HG03354 (cell line): ENCODE results near the gene FAM187B.

Source experiments
- ATAC-seq: cut with Tn5 transposase; IDR thresholded peaks from one replicate; pipeline ENCODE4 v1.9.1; 2021; ENCODE audit warnings: mild to moderate bottlenecking; ENCODE audit not compliant: unreplicated experiment, poor library complexity, severe bottlenecking

The FAM187B gene

DNA sequence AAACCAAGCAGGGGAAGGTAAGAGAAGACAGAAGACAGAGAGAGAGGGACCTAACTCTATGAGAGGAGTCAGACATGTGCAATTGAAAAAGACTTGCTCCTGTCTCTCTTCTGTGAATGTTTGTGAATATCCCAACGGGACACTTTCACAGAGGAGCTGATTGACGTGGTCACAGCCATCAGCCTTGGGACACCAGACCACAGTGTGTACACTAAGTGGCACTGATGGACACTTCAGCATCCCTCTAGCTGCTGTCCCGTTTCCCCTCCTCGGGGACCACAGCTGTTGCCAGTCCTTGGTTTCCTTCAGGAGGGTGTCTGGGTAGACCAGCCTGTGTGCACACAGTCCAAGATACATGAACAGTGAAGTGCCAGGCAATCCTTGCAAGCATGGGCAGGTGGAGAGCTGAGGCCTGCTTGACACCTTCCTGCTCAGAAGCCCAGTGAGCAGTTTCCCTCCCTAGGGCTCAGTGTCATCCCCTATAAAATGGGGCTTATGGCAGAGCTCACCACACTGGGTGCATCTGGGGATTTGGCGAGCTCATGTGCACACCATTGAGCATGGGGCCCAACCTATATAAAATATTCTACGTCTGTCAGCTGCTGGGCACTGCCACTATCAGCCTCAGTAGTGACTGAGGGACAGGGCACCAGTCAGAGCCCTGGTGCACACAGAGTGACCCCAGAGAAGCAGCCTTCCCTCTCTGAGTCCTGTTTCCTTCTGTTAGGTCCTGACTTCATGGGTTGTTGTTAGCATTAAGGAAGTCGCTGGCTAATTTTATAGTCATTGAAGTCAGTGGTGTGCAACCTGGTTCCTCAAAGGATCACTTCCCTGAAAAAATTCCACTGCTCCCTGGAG lies 36.0 kb upstream of the FAM187B start:
- ATAC-seq = no peak

DNA sequence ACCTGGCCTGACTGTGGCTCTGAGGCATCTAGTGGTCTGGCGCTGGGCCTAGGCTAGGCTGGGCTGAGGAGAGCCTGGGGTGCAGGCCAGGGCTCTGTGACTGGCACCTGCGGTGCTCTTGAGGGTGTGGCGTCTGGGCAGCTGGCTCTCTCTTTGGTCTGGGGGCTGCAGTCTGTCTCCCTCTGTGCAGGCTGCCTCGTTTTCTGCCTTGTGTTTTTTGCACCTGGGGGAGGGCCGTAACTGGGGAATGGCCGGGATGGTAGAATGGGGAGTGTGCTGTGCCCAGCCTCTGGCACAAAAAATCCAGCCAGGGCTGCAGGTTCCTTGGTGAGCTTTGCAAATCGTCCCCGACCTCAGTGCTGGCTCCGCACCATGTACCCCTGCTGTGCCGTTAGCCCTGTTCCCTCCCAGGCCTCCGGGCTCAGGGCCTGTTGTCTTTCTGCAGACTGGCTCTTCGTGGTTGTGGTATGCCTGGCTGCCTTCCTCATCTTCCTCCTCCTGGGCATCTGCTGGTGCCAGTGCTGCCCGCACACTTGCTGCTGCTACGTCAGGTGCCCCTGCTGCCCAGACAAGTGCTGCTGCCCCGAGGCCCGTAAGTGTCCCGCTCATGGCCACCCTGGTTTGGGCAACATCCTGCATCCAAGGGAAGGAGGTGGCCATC lies 33.7 kb upstream of the FAM187B start:
- ATAC-seq = no peak

- no peak for ATAC-seq
Measured at GRCh38 chr19:35261356-35262100, 33.0 kb upstream of the FAM187B start.

DNA sequence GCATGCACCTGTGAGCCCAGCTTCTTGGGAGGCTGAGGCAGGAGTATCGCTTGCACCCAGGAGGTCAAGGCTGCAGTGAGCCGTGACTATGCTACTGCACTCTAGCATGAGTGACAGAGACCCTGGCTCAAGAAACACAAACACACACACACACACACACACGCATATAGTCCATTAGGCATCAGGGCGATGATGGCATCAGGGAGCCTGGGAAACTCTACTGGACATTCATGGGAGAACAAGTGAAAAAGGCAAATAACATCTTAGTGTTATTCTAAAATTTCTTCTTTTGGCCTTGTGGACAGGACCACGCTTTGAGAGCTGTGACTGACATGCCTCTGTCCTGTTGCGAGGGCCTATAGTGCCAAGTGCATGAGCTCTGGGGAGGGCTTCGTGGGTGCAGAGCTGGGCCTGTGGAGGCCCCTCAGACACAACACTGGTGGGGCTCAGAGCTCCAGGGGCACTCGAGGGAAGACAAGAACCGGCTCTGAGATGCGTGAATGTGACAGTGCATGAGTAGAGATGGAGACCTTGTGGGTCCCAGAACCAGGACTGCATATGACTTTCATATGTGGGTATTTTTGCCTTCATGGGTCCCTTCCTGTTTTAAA lies 32.3 kb upstream of the FAM187B start:
- no peak for ATAC-seq

DNA sequence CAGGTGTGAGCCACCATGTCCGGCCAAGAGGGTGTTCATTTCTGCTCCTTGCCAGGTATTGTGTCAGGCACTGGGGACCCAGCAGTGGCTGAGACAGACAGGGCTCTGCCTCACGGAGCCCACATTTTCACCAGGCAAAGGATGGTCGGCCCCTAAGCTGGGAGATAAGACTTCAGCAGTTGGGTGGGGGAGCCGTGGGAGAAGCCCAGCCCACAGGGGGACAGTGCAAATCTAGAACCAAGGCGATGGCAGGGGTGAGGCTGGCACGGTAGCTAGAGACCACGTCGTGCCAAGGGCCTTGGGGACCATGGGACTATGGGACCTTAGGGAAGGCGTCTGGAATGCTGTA lies 28.5 kb upstream of the FAM187B start:
- no peak for ATAC-seq

DNA sequence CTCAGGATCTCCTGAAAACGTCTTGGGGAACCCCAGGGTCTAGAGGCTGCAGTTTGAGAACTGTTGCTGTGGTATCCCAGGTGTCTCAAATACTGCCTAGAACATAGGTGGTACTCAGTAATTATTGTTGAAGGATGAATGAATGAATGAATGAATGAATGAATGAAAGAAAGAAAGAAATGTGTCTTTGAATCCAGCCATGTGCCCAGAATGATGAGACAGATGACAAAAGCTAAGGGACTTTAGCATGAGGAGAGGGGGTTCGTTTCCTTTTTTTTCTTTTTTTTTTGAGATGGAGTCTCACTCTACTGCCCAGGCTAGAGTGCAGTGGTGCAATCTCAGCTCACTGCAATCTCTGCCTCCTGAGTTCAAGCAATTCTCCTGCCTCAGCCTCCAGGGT lies 28.0 kb upstream of the FAM187B start:
- ATAC-seq = no peak

- ATAC-seq = no peak
Measured at GRCh38 chr19:35254341-35255297, 26.1 kb upstream of the FAM187B start.

DNA sequence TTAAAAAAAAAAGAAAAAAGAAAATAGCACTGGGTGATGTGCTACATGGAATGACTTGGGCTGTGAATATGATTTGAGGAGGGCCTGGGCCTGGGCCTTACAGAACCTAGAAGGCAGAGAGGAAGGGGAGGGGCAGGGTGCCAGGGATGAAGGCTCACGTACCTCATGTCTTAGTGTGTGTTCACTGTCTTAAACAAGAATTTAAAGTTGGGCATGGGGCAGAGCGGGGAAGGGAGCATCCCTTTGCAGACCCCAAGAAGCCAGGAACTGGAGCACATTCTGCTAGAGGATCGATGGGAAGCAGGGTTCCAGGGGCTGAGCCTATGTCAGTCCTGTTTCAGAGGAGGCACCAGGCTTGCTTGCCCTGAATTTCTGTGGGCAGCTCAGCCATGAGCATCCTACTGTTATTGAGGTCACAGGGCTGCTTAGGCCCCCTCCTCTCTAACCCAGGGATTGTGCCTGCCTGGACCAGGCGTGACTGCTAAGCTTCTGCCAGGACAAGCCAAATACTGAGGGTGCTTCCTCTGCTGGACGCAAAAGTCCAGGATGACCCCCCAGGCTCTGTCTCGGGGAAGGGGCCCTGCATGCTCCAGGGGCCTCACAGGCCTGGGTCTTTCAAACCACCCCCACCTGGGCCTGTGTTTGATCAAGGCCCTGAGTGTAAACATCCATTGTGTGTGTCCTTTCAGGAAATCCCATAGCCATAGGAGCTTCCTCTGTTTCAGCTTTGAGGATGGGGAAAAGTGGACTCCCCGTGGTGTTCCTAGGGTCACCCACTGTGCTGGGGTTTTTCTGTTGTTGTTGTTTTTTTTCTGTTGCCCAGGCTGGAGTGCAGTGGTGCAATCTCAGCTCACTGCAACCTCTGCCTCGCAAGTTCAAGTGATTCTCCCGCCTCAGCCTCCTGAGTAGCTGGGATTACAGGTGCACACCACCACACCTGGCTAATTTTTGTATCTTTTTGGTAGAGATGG lies 25.1 kb upstream of the FAM187B start:
- ATAC-seq = no peak

- no peak for ATAC-seq
Measured at GRCh38 chr19:35251456-35251855, 22.9 kb upstream of the FAM187B start.

GRCh38 chr19:35249848-35250711 lies 21.5 kb upstream of the FAM187B start:
- no peak for ATAC-seq

DNA sequence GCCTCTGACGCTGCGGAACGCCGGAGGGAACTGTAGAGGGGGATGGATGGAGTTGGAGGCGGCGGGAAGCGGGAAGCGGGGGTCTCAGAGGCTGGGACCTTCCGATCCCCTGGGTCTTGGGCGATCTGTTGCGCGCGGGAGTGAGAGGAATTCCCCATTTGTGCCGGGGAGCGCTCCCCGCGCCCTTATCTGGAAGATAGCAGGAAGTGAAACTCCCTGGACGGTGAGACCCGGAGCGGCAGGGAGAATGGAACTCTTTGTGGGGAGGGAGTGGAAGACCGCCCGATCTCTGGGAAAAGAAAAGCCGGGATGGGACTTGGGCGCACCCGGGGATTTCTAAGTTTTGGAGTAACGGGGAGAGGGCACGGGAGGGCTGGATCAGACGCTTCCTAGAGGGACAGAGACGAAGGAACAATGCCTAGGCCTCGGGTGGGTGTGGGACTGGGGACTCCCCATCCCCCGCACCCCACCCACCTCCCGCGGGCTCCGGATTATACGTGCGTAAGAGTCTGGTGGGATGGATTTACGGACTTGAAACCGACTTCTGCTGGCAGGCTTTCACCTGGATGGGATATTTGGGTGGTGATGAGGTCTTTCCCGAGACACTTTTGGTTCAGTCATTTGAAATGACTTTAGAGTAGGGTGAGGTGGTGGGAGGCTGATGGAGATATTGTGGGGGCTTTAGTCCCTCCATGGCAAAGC lies 20.8 kb upstream of the FAM187B start:
- no peak for ATAC-seq

DNA sequence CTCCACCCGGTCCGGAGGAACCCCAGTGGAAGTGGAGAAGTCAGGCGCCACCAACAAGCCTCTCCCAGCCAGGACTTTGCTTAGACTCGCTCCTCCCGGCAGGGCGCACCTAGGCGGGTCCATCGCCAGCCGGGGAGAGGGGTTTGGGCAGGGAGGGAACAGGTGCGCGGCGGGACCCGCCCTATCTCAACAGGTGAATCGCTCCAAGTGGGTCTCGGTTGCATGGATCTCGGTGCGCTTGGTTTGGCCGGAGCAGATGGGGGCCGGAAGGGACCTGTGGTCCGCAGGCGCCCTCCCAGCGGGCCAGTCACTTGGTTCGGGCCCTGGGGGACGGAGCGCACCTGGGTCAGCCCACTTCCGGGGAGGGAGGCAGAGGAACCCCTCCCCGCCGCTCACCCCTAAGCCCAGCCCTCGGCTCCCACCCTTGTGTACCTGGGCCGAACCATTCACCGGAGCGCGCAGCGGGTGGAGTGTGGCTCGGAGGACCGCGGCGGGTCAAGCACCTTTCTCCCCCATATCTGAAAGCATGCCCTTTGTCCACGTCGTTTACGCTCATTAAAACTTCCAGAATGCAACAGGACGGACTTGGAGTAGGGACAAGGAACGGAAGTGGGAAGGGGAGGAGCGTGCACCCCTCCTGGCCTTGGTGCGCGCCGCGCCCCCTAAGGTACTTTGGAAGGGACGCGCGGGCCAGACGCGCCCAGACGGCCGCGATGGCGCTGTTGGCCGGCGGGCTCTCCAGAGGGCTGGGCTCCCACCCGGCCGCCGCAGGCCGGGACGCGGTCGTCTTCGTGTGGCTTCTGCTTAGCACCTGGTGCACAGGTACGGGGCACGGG lies 20.0 kb upstream of the FAM187B start, which contains the start of gene LSR:
LSR (plus strand) TSS at position 693 of the 836 bp plus-strand sequence; CDS start at position 714, 21 bp downstream.
- ATAC-seq = peak; percentile 83

DNA sequence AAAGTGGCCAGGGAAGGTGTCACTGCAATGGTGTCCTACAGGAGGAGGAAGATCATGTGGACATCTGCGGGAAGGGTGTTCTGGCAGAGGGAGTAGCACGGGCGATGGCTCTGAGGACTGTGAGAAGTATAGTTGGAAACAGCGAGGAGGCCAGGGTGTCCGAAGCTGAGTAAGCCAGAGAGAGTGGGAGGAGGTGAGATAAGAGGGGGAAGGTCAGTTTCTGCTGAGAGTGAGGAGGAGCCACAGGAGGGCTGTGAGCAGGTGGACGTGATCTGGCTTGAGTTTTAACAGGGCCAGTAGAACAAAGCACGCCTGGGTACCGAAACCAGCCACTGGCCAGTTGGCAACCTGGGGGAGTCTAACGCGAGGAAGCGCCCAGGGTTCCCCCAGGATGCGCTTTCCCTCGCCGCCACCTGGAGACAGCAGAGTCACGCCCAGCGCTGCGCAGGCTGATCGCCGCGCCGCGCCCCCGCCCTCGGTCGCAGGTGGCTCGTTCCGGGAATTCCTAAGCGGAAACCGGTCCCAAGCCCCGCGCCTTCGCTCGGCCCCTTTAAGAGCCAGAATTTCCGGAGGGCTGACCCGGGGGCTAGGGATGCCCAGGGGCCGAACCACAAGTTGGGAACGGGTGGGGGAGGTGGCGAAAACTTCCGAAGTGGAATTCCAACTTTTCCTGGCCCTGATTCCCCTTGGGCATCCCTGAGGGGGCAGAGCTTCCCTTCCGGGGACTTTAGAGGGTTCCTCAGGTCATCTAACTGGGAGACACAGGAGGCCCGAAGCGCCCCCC lies 19.2 kb upstream of the FAM187B start:
- ATAC-seq = peak; percentile 48

DNA sequence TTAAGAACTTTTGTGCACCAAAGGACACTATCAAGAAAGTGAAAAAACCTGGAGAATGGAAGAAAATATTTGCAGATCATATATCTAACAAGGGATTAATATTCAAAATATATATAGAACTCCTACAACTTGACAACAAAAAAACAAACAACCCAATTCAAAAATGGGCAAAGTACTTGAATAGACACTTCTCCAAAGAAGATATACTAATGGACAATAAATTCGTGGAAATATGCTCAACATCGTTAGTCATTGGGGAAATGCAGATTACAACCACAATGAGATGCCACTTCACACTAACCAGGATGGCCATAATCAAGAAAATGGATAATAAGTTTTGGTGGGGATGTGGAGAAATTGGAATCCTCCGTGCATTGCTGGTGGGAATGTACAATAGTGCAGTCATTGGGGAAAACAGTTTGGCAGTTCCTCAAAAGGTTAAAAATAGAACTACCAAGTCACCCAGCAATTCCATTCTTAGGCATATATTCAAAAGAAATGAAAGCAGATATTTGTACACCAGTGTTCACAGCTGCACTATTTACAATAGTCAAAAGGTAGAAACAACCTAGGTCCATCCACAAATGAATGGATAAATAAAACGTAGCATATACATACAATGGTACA lies 18.0 kb upstream of the FAM187B start:
- ATAC-seq = no peak
